HG03521 (cell line): ENCODE data around the gene ZFHX3.
"Not testable (repeated sequence)": the region's sequence is repeated elsewhere in the genome, so short reads cannot be mapped to it uniquely, and the experiment has no call there.

Experiments
- ATAC-seq: cut with Tn5 transposase; IDR thresholded peaks from one replicate; pipeline ENCODE4 v1.9.1; 2021; ENCODE audit warnings: mild to moderate bottlenecking, moderate library complexity; ENCODE audit not compliant: unreplicated experiment

ZFHX3 gene

GRCh38 chr16:73000020-73000906 lies 47.7 kb downstream of the ZFHX3 start:
- ATAC-seq: no peak

GRCh38 chr16:72999541-73000019 lies 48.3 kb downstream of the ZFHX3 start:
- no peak for ATAC-seq

- no peak for ATAC-seq
Measured at GRCh38 chr16:72997141-72997542, 50.8 kb downstream of the ZFHX3 start.

- ATAC-seq: no peak
Measured at GRCh38 chr16:72996291-72997062, 51.5 kb downstream of the ZFHX3 start.

- ATAC-seq: not testable (repeated sequence)
Measured at GRCh38 chr16:72995882-72996270, 52.1 kb downstream of the ZFHX3 start.

GRCh38 chr16:72995151-72995881 lies 52.6 kb downstream of the ZFHX3 start:
- no peak for ATAC-seq

- ATAC-seq: no peak
Measured at GRCh38 chr16:72992142-72992601, 55.8 kb downstream of the ZFHX3 start.

GRCh38 chr16:72991644-72992043 lies 56.3 kb downstream of the ZFHX3 start:
- ATAC-seq: no peak

GRCh38 chr16:72991211-72991610 lies 56.7 kb downstream of the ZFHX3 start:
- ATAC-seq: no peak

- no peak for ATAC-seq
Measured at GRCh38 chr16:72990571-72990970, 57.4 kb downstream of the ZFHX3 start.

GRCh38 chr16:72989579-72990551 lies 58.1 kb downstream of the ZFHX3 start:
- no peak for ATAC-seq

GRCh38 chr16:72989203-72989578 lies 58.7 kb downstream of the ZFHX3 start:
- ATAC-seq: not testable (repeated sequence)

GRCh38 chr16:72988569-72988968 lies 59.4 kb downstream of the ZFHX3 start:
- ATAC-seq: no peak

- ATAC-seq: no peak
Measured at GRCh38 chr16:72987480-72987901, 60.4 kb downstream of the ZFHX3 start.

GRCh38 chr16:72985995-72986394 lies 61.9 kb downstream of the ZFHX3 start:
- no peak for ATAC-seq

- no peak for ATAC-seq
Measured at GRCh38 chr16:72985148-72985941, 62.6 kb downstream of the ZFHX3 start.

- ATAC-seq: no peak
Measured at GRCh38 chr16:72983728-72984350, 64.1 kb downstream of the ZFHX3 start.

- ATAC-seq: no peak
Measured at GRCh38 chr16:72983241-72983640, 64.7 kb downstream of the ZFHX3 start.

- ATAC-seq: no peak
Measured at GRCh38 chr16:72979974-72980373, 68.0 kb downstream of the ZFHX3 start.
